ENCODE data around the gene G0S2. TPM values are rescaled to one million over a fixed set of nuclear protein-coding genes. Genes with fewer than 3 reads are reported as not detected.

Gene G0S2
- total RNA-seq, 1 experiment from 2014 or later, result 0.35 TPM

DNA sequence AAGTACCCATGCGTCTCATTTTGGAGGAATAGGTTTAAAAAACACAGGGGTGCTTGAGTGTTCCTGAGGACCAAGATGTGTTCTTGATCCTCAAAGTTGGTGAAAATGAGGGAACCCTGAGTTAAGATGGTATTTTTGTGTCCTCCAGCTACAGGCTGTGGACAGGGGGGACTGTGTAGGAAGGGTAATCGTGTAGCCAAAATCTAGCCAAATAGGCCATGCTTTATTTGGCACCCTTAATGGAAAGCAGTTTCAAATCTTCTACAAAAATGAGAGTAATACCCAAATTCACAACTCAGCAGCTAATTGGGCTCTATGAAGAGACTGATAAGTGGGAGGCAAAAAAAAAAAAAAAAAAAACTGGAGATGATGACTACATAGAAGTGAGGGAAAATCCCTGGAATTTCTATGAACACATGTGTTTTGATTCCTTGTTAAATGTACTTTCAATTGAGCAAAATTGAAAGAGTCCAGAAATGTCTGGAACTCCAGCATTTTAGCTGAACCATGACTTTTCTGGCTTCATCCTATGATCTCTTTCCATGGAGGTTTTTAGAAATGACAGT is 29.9 kb downstream of the G0S2 start:
- H3T11ph ChIP-seq (ENCODE audit: low read length), result no peak overlapping the region
- no peak overlapping the region for H3K4ac ChIP-seq (ENCODE audit: low read depth, low read length)
- Mint-ChIP-seq H3K27ac (no peak overlapping the region), H3K27me3 (ENCODE audit: low read depth) (peaks cover 17% of the 10 kb centered on the region), H3K9me3 (no peaks in the 10 kb centered on the region), H3K36me3 (ENCODE audit: insufficient read depth in 1 of 3, low read depth in 3 of 3) (no peaks in the 10 kb centered on the region), H3K4me3 (no peak overlapping the region), H3K4me1 (peaks cover 7 to 16% of the 10 kb centered on the region in 2 experiments)
- no CpG with 5 or more reads among the region's 2 CpGs for WGBS (ENCODE audit: extremely low coverage, insufficient read length, low lambda C conversion rate)
- no peak overlapping the region for H4K8ac ChIP-seq (replicated peaks; ENCODE audit: insufficient read length, low read depth, low read length)
- H3K4me1 ChIP-seq (ENCODE audit: insufficient read depth, low read length), result no peaks in the 10 kb centered on the region
- TF ChIP-seq, protein P1, sequence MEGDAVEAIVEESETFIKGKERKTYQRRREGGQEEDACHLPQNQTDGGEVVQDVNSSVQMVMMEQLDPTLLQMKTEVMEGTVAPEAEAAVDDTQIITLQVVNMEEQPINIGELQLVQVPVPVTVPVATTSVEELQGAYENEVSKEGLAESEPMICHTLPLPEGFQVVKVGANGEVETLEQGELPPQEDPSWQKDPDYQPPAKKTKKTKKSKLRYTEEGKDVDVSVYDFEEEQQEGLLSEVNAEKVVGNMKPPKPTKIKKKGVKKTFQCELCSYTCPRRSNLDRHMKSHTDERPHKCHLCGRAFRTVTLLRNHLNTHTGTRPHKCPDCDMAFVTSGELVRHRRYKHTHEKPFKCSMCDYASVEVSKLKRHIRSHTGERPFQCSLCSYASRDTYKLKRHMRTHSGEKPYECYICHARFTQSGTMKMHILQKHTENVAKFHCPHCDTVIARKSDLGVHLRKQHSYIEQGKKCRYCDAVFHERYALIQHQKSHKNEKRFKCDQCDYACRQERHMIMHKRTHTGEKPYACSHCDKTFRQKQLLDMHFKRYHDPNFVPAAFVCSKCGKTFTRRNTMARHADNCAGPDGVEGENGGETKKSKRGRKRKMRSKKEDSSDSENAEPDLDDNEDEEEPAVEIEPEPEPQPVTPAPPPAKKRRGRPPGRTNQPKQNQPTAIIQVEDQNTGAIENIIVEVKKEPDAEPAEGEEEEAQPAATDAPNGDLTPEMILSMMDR (conservative IDR thresholded peaks at IDR 0.05), result no peak
- no peak overlapping the region for H3K18ac ChIP-seq (ENCODE audit: insufficient read length, low read depth, low read length)
- no peak overlapping the region for H2BK5ac ChIP-seq (ENCODE audit: insufficient read length, low read length)
- H3K9ac ChIP-seq (ENCODE audit: extremely low read depth, insufficient read length, low read length), result no peak overlapping the region
- no peaks in the 10 kb centered on the region for H3K9me3 ChIP-seq (ENCODE audit: control insufficient read depth, low read depth, low read length)
- no peak overlapping the region for H3K56ac ChIP-seq (ENCODE audit: insufficient read length, low read depth, low read length)
- no peak for DNase-seq
- H3K23me2 ChIP-seq (ENCODE audit: insufficient read length, low read depth, low read length, poor library complexity, severe bottlenecking), result no peaks in the 10 kb centered on the region
- no peaks in the 10 kb centered on the region for H3K79me1 ChIP-seq (ENCODE audit: insufficient read depth, low read depth, low read length, poor library complexity, severe bottlenecking)
- H3K4me2 ChIP-seq (ENCODE audit: insufficient read depth, insufficient read length, low read length), result no peak overlapping the region
- no peak overlapping the region for H2BK15ac ChIP-seq (ENCODE audit: low read depth, low read length)
- no peak overlapping the region for H2AFZ ChIP-seq (ENCODE audit: low read length)
- H2AK5ac ChIP-seq (ENCODE audit: insufficient read length, low read length), result no peak overlapping the region
- H4K91ac ChIP-seq (ENCODE audit: insufficient read length, low read depth, low read length), result no peak overlapping the region
- no peak overlapping the region for H3K14ac ChIP-seq (ENCODE audit: insufficient read depth, low read length)
- no peak overlapping the region for H4K5ac ChIP-seq (ENCODE audit: insufficient read length, low read depth, low read length)
- no peak overlapping the region for H2BK12ac ChIP-seq (ENCODE audit: insufficient read length, low read depth, low read length)
- H4K20me1 ChIP-seq (ENCODE audit: control insufficient read depth, insufficient read depth, insufficient read length), result no peaks in the 10 kb centered on the region
- H3K27ac ChIP-seq (ENCODE audit: insufficient read length, low read depth, low read length), result no peak overlapping the region
- no peak overlapping the region for H3K23ac ChIP-seq (ENCODE audit: insufficient read length, low read depth, low read length)
- H3K27me3 ChIP-seq (ENCODE audit: insufficient read depth, low read length), result no peaks in the 10 kb centered on the region
- no peak overlapping the region for H2BK120ac ChIP-seq (ENCODE audit: low read depth, low read length, poor library complexity, severe bottlenecking)
- H2BK20ac ChIP-seq (ENCODE audit: low read depth, low read length, poor library complexity, severe bottlenecking), result no peak overlapping the region
- H3K79me2 ChIP-seq (ENCODE audit: insufficient read depth, low read length), result no peaks in the 10 kb centered on the region
